ENCODE results near the gene DLEC1. TPM values are rescaled to one million over a fixed set of nuclear protein-coding genes. Genes with fewer than 3 reads are reported as not detected.

The DLEC1 gene
- total and polyA plus RNA-seq, 9 of the 15 experiments (the other 6 are each of a cell fraction or from before 2014, with no cell fraction given): 0.07 to 0.08 TPM; not detected in 7

- in situ Hi-C loops (cut with MboI) (no loop called here), intact Hi-C loops (cut with micrococcal nuclease) (no loop called here)
- BruUV-seq (replicated peaks): no TSS peak
- H4K20me1 ChIP-seq (replicated peaks; ENCODE audit: control insufficient read depth, insufficient read depth, low read length): peaks cover 14% of the 10 kb centered on the region
- H3K9me3 ChIP-seq (replicated peaks; ENCODE audit: control insufficient read depth, insufficient read depth, low read depth, low read length): no peaks in the 10 kb centered on the region
- no peak overlapping the region for H2AFZ ChIP-seq (ENCODE audit: low read depth, low read length)
- no peak overlapping the region for H3K4me3 ChIP-seq
- H3K4me2 ChIP-seq (ENCODE audit: insufficient read depth, low read length): no peak overlapping the region
- CTCF ChIA-PET (ENCODE audit: low intra/inter-chr PET ratio): interaction anchor here (1.1 kb wide), 1 partner anchor 26 kb away, joined by 3 read pairs; no protein-coding TSS in a partner anchor
- FAIRE-seq (no peak), DNase-seq (ENCODE audit: extremely low read depth in 1 of 4, low spot score in 3 of 4) (no peak), ATAC-seq (no peak)
- H3K9me1 ChIP-seq (ENCODE audit: control insufficient read depth, insufficient read depth, low read length): peaks cover 5% of the 10 kb centered on the region
- POLR2A ChIA-PET: no interaction called here
- 54% methylated on average over 6 of the region's 6 CpGs for WGBS (ENCODE audit: insufficient coverage, low coverage, missing lambda C conversion rate)
- H3K79me2 ChIP-seq (ENCODE audit: control insufficient read depth, insufficient read depth, low read length): peaks cover 15% of the 10 kb centered on the region
- H3K27ac ChIP-seq (ENCODE audit: extremely low read depth, low read depth, low read length): no peak overlapping the region
- H3K9ac ChIP-seq (ENCODE audit: insufficient read depth in 1 of 2, low read depth in 2 of 2, low read length in 2 of 2): no peak overlapping the region
- H3K27me3 ChIP-seq (ENCODE audit: control insufficient read depth in 2 of 2, insufficient read depth in 2 of 2, low read length in 2 of 2): no peaks in the 10 kb centered on the region
- peaks cover 45 to 46% of the 10 kb centered on the region in 2 experiments for H3K4me1 ChIP-seq (replicated peaks in 1 of 2; ENCODE audit: control insufficient read depth in 2 of 2, insufficient read depth in 2 of 2, low read length in 2 of 2)
- peaks cover 69% of the 10 kb centered on the region for H3K36me3 ChIP-seq (ENCODE audit: control insufficient read depth, insufficient read depth, low read length)
- TF ChIP-seq CCAR2 (IDR thresholded peaks at IDR 0.05; ENCODE audit: low read depth, low read length) (0 out of 2 replicates have a peak, but pooled peaks have one; percentile 32), HDAC6 (IDR thresholded peaks at IDR 0.05; ENCODE audit: low read depth, low read length) (no peak), HDAC1 (IDR thresholded peaks at IDR 0.05) (0 out of 4 replicates have a peak, but pooled peaks of 1 of the 2 experiments have one; percentile 6)
Observed at GRCh38 chr3:37999836-38000235, 39.2 kb upstream of the DLEC1 start.

GRCh38 chr3:38000242-38000916, 38.6 kb upstream of the DLEC1 start:
- Histone ChIP-seq H3K4me2 (ENCODE audit: insufficient read depth, low read length) (no peak overlapping the region), H3K79me2 (ENCODE audit: control insufficient read depth, insufficient read depth, low read length) (peaks cover 10% of the 10 kb centered on the region), H3K27me3 (ENCODE audit: control insufficient read depth in 2 of 2, insufficient read depth in 2 of 2, low read length in 2 of 2) (no peaks in the 10 kb centered on the region), H3K9me3 (replicated peaks; ENCODE audit: control insufficient read depth, insufficient read depth, low read depth, low read length) (no peaks in the 10 kb centered on the region), H3K27ac (ENCODE audit: extremely low read depth, low read depth, low read length) (no peak overlapping the region), H3K4me1 (replicated peaks in 1 of 2; ENCODE audit: control insufficient read depth in 2 of 2, insufficient read depth in 2 of 2, low read length in 2 of 2) (peaks cover 41 to 46% of the 10 kb centered on the region in 2 experiments), H3K36me3 (ENCODE audit: control insufficient read depth, insufficient read depth, low read length) (peaks cover 66% of the 10 kb centered on the region), H2AFZ (ENCODE audit: low read depth, low read length) (no peak overlapping the region), H3K9ac (ENCODE audit: insufficient read depth in 1 of 2, low read depth in 2 of 2, low read length in 2 of 2) (peak overlapping the region in 1 of 2 experiments; percentile 54; a peak in 1 of 4 replicates), H4K20me1 (replicated peaks; ENCODE audit: control insufficient read depth, insufficient read depth, low read length) (peaks cover 14% of the 10 kb centered on the region), H3K9me1 (ENCODE audit: control insufficient read depth, insufficient read depth, low read length) (peaks cover 5% of the 10 kb centered on the region), H3K4me3 (no peak overlapping the region)
- 81% methylated on average over 4 of the region's 6 CpGs for WGBS (ENCODE audit: insufficient coverage, low coverage, missing lambda C conversion rate)
- CTCF ChIA-PET (ENCODE audit: low intra/inter-chr PET ratio): interaction anchor here (1.1 to 5.0 kb wide), 2 partner anchors 25 to 26 kb away, joined by 3 to 62 read pairs; no protein-coding TSS in a partner anchor
- ATAC-seq (no peak), FAIRE-seq (no peak), DNase-seq (ENCODE audit: extremely low read depth in 1 of 4, low spot score in 3 of 4) (no peak)
- TF ChIP-seq ZMIZ1 (IDR thresholded peaks at IDR 0.05; ENCODE audit: low read depth in 2 of 2, low read length in 2 of 2) (no peak), OTX1 (CRISPR knock-in tag; IDR thresholded peaks at IDR 0.05) (peak; percentile 74; the same call in 1 of the 2 replicates), SP1 (CRISPR knock-in tag; IDR thresholded peaks at IDR 0.05) (no peak)
- intact Hi-C loops (cut with micrococcal nuclease): no loop called here
- POLR2A ChIA-PET: interaction anchor here (0.6 kb wide), 1 partner anchor 1607 kb away, joined by 3 read pairs; no protein-coding TSS in a partner anchor
- in situ Hi-C loops (cut with MboI): no loop called here
- TSS peak; percentile 39 for BruUV-seq (replicated peaks)
